Fibroblast of lung (primary cell): ENCODE data around the gene LRMDA. TPM values are rescaled to one million over a fixed set of nuclear protein-coding genes. Genes with fewer than 3 reads are reported as not detected.

ENCODE experiments used
- DNase-seq, 2 donors: peaks; one replicate each; pipeline versions ENCODE4 v3.0.0 to v3.0.0-alpha.2; 2010; ENCODE audit warnings: low read depth in 2 of 2
- H2AFZ ChIP-seq: 2 replicates; pipeline ENCODE4 v1.5.1; 2012; ENCODE audit warnings: low read length, control low read depth, inconsistent platforms
- H3K27ac ChIP-seq: 2 replicates; pipeline ENCODE4 v1.5.1; 2011; ENCODE audit warnings: low read length, control low read depth; ENCODE audit not compliant: insufficient read depth
- H3K27me3 ChIP-seq: 2 replicates; pipeline ENCODE4 v1.5.1; 2011; ENCODE audit warnings: mild to moderate bottlenecking, low read length; ENCODE audit not compliant: control insufficient read depth, insufficient read depth
- H3K36me3 ChIP-seq: 2 replicates; pipeline ENCODE4 v1.5.1; 2011; ENCODE audit warnings: low read length; ENCODE audit not compliant: control insufficient read depth, insufficient read depth
- H3K4me1 ChIP-seq: 2 replicates; pipeline ENCODE4 v1.5.1; 2011; ENCODE audit warnings: low read length; ENCODE audit not compliant: control insufficient read depth, insufficient read depth; ENCODE audit errors: extremely low read depth
- H3K4me2 ChIP-seq: 2 replicates; pipeline ENCODE4 v1.5.1; 2011; ENCODE audit warnings: low read length, control low read depth; ENCODE audit not compliant: insufficient read depth; ENCODE audit errors: extremely low read depth
- H3K4me3 ChIP-seq, 4 experiments: fragments of 200-600 bp in 1 of 4; sonication (generic) in 1 of 4; replicated peaks in 1 of 4; 2 replicates each; pipeline ENCODE4 v1.5.1; 2011 to 2016; ENCODE audit warnings: low read length in 4 of 4, low read depth in 3 of 4, mild to moderate bottlenecking in 3 of 4, control low read depth in 2 of 4, inconsistent platforms in 1 of 4, mixed read lengths in 1 of 4; ENCODE audit not compliant: insufficient read depth in 1 of 4; ENCODE audit errors: control extremely low read depth in 1 of 4
- H3K79me2 ChIP-seq: 2 replicates; pipeline ENCODE4 v1.5.1; 2012; ENCODE audit warnings: mild to moderate bottlenecking, low read length, inconsistent platforms; ENCODE audit not compliant: control insufficient read depth, insufficient read depth
- H3K9ac ChIP-seq: 2 replicates; pipeline ENCODE4 v1.5.1; 2011; ENCODE audit warnings: mild to moderate bottlenecking, low read length, control low read depth; ENCODE audit not compliant: insufficient read depth
- H3K9me3 ChIP-seq: 2 replicates; pipeline ENCODE4 v1.5.1; 2012; ENCODE audit warnings: low read depth, low read length; ENCODE audit not compliant: control insufficient read depth, insufficient read depth
- H4K20me1 ChIP-seq: 2 replicates; pipeline ENCODE4 v1.5.1; 2011; ENCODE audit warnings: low read length; ENCODE audit not compliant: control insufficient read depth, insufficient read depth; ENCODE audit errors: extremely low read depth
- EZH2 ChIP-seq: IDR thresholded peaks from 2 replicates; pipeline ENCODE4 v1.5.1; 2012; ENCODE audit warnings: low read length, control low read depth, mild to moderate bottlenecking; ENCODE audit errors: missing control alignments
- polyA plus RNA-seq, 2 donors: library from polyadenylated mRNA; depleted of rRNA in 1 of 2; stranded (reverse) in 1 of 2; unstranded in 1 of 2; fragments of >200 nt; gene quantifications; 2 replicates each; pipeline ENCODE4 v1.2.1, GENCODE V29; 2011 to 2012; ENCODE audit warnings: missing spikeins in 1 of 2
- total RNA-seq: library from RNA; depleted of rRNA; stranded (reverse); fragments of >200 nt; gene quantifications from 2 replicates; pipeline ENCODE4 v1.2.1, GENCODE V29; 2014
- TF ChIP-seq, protein P1 (sequence below), 2 donors: IDR thresholded peaks in 1 of 2; conservative IDR thresholded peaks in 1 of 2; 1 replicate in 1 of 2; 2 replicates in 1 of 2; pipeline ENCODE4 v1.5.1; 2011 to 2012; ENCODE audit warnings: low read length in 2 of 2, control low read depth in 1 of 2, inconsistent platforms in 1 of 2, low read depth in 1 of 2, mild to moderate bottlenecking in 1 of 2

The LRMDA gene
- total and polyA plus RNA-seq, 2 donors (not counting 1 experiment from before 2014, with no cell fraction given) = 1.7 to 2.0 TPM

DNA sequence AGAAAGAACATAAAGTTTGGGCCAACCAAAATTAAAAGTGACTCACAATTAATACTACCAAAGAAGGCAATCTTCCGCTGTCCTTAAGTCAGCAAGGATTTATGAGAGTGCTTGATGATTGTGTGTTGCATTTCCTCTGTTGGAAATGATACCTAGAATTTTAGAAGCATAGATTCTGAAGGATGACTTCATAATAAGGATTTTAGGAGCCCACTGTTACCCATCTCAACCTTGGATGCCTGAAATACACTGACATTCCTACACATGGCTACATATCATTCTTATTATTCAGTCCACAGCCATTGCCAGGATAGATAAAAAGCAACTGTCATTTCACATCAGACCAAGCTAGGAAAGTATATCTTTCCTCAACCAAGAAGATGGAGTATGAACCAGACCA lies 823.8 kb downstream of the LRMDA start:
- Histone ChIP-seq H3K9me3 (no peaks in the 10 kb centered on the region), H4K20me1 (no peaks in the 10 kb centered on the region), H2AFZ (no peak overlapping the region), H3K36me3 (no peaks in the 10 kb centered on the region), H3K9ac (no peak overlapping the region), H3K4me1 (peaks cover 6% of the 10 kb centered on the region), H3K4me3 (no peak overlapping the region), H3K27ac (no peak overlapping the region), H3K27me3 (no peaks in the 10 kb centered on the region), H3K79me2 (no peaks in the 10 kb centered on the region), H3K4me2 (no peak overlapping the region)
- TF ChIP-seq, protein P1, sequence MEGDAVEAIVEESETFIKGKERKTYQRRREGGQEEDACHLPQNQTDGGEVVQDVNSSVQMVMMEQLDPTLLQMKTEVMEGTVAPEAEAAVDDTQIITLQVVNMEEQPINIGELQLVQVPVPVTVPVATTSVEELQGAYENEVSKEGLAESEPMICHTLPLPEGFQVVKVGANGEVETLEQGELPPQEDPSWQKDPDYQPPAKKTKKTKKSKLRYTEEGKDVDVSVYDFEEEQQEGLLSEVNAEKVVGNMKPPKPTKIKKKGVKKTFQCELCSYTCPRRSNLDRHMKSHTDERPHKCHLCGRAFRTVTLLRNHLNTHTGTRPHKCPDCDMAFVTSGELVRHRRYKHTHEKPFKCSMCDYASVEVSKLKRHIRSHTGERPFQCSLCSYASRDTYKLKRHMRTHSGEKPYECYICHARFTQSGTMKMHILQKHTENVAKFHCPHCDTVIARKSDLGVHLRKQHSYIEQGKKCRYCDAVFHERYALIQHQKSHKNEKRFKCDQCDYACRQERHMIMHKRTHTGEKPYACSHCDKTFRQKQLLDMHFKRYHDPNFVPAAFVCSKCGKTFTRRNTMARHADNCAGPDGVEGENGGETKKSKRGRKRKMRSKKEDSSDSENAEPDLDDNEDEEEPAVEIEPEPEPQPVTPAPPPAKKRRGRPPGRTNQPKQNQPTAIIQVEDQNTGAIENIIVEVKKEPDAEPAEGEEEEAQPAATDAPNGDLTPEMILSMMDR (conservative IDR thresholded peaks at IDR 0.05 in 1 of 2, IDR thresholded peaks at IDR 0.05 in 1 of 2; ENCODE audit: low read depth in 1 of 2, low read length in 2 of 2) = no peak
- TF ChIP-seq EZH2 = no peak
- peak in 1 of 2 donors; percentile 52 for DNase-seq

DNA sequence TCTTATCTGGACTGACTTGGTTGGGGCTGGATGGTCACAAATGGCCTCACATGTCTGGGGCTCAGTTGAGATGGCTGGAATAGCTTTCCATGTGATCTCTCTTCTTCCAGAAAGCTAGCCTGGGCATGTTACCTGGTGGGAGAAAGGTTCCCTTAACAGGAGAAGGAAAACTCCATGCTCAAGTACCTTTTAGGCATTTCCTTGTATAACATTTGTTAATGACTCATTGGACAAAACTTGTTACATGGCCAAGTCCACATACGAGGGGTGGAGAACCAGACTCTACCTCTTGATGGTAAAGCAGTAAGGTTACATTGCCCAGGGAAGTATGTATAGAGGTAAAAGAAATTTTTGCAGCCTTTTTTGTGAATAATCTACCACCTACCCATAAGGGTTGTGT lies 826.4 kb downstream of the LRMDA start:
- DNase-seq = peak in 1 of 2 donors; percentile 51
- H3K4me3 ChIP-seq = no peak overlapping the region
- H3K9me3 ChIP-seq = no peaks in the 10 kb centered on the region
- TF ChIP-seq, protein P1 (conservative IDR thresholded peaks at IDR 0.05 in 1 of 2, IDR thresholded peaks at IDR 0.05 in 1 of 2; ENCODE audit: low read depth in 1 of 2, low read length in 2 of 2) = no peak
- no peak for TF ChIP-seq EZH2
- H3K36me3 ChIP-seq = no peaks in the 10 kb centered on the region
- H2AFZ ChIP-seq = no peak overlapping the region
- no peak overlapping the region for H3K4me2 ChIP-seq
- H3K9ac ChIP-seq = no peak overlapping the region
- H3K27me3 ChIP-seq = no peaks in the 10 kb centered on the region
- H4K20me1 ChIP-seq = no peaks in the 10 kb centered on the region
- H3K27ac ChIP-seq = no peak overlapping the region
- H3K4me1 ChIP-seq = peaks cover under 1% of the 10 kb centered on the region
- no peaks in the 10 kb centered on the region for H3K79me2 ChIP-seq

DNA sequence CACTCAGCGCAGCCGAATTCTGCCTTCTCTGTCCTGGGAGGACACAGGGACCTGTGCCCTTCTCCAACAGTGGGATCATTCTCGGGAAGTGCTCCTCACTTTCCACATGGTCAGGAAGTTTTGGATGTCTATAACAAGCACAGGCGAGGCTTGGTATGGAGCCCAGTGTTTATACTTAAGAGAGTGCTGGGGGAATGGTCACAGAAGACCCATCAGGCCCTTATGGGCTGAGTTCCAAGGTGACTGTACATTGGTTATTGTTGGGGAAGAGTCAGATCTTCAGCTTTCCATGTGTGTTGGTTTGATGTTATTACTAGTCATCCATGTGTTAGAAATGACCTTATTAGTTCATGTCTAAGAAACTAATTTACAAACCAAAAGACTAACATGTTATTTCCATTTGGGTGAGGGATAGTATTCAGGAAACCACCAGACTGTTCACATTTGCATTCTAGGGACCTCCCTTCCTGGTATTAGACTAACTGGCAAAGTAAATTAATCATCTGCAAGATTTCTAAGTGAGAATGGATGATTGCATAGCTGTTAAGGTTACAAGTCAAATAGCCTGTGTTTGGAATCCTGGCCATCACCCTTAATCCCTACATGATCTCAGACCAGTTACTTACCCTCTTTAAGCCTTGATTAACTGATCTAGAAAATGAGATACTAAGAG lies 834.2 kb downstream of the LRMDA start:
- no peaks in the 10 kb centered on the region for H3K4me1 ChIP-seq
- no peak overlapping the region for H3K27ac ChIP-seq
- H2AFZ ChIP-seq = no peak overlapping the region
- H3K9me3 ChIP-seq = no peaks in the 10 kb centered on the region
- H3K9ac ChIP-seq = no peak overlapping the region
- H3K4me3 ChIP-seq = no peak overlapping the region
- no peaks in the 10 kb centered on the region for H3K36me3 ChIP-seq
- no peak for TF ChIP-seq EZH2
- TF ChIP-seq, protein P1 (conservative IDR thresholded peaks at IDR 0.05 in 1 of 2, IDR thresholded peaks at IDR 0.05 in 1 of 2; ENCODE audit: low read depth in 1 of 2, low read length in 2 of 2) = no peak
- peak in 1 of 2 donors; percentile 19 for DNase-seq
- no peaks in the 10 kb centered on the region for H3K27me3 ChIP-seq
- H4K20me1 ChIP-seq = no peaks in the 10 kb centered on the region
- no peak overlapping the region for H3K4me2 ChIP-seq
- H3K79me2 ChIP-seq = no peaks in the 10 kb centered on the region
